H9 (cell line): ENCODE data around the gene KRT28. TPM values are rescaled to one million over a fixed set of nuclear protein-coding genes. Genes with fewer than 3 reads are reported as not detected.

Experiments
- DNase-seq: peaks from one replicate; pipeline ENCODE4 v3.0.0-alpha.2; 2017
- H2AFZ ChIP-seq: one replicate; pipeline ENCODE4 v1.6.1; 2013; ENCODE audit warnings: mild to moderate bottlenecking, low read length, control low read depth, moderate library complexity
- H2AK5ac ChIP-seq: 2 replicates; pipeline ENCODE4 v1.6.1; 2013; ENCODE audit warnings: low read length, control low read depth, mixed read lengths; ENCODE audit not compliant: insufficient read length
- H2BK120ac ChIP-seq: one replicate; pipeline ENCODE4 v1.6.1; 2013; ENCODE audit warnings: low read depth, mild to moderate bottlenecking, low read length, control low read depth, inconsistent platforms; ENCODE audit not compliant: poor library complexity, severe bottlenecking
- H2BK12ac ChIP-seq: 2 replicates; pipeline ENCODE4 v1.6.1; 2013; ENCODE audit warnings: low read length, control low read depth, mixed read lengths, low read depth; ENCODE audit not compliant: insufficient read length
- H2BK15ac ChIP-seq: 2 replicates; pipeline ENCODE4 v1.6.1; 2013; ENCODE audit warnings: low read depth, low read length, control low read depth
- H2BK20ac ChIP-seq: one replicate; pipeline ENCODE4 v1.6.1; 2013; ENCODE audit warnings: low read depth, mild to moderate bottlenecking, low read length, control low read depth, inconsistent platforms; ENCODE audit not compliant: poor library complexity, severe bottlenecking
- H2BK5ac ChIP-seq: 2 replicates; pipeline ENCODE4 v1.6.1; 2013; ENCODE audit warnings: low read length, control low read depth, mixed read lengths; ENCODE audit not compliant: insufficient read length
- H3K14ac ChIP-seq: 2 replicates; pipeline ENCODE4 v1.6.1; 2013; ENCODE audit warnings: low read length, control low read depth; ENCODE audit not compliant: insufficient read depth
- H3K18ac ChIP-seq: 2 replicates; pipeline ENCODE4 v1.6.1; 2013; ENCODE audit warnings: low read depth, mild to moderate bottlenecking, mixed read lengths, low read length, control low read depth; ENCODE audit not compliant: insufficient read length
- H3K23ac ChIP-seq: 2 replicates; pipeline ENCODE4 v1.6.1; 2013; ENCODE audit warnings: low read length, control low read depth, mixed read lengths, low read depth; ENCODE audit not compliant: insufficient read length
- H3K23me2 ChIP-seq: 2 replicates; pipeline ENCODE4 v1.6.1; 2013; ENCODE audit warnings: low read depth, mild to moderate bottlenecking, mixed read lengths, low read length, control low read depth; ENCODE audit not compliant: insufficient read length, poor library complexity, severe bottlenecking
- H3K27ac ChIP-seq: 2 replicates; pipeline ENCODE4 v1.5.1; 2013; ENCODE audit warnings: low read length, control low read depth, mixed read lengths, low read depth; ENCODE audit not compliant: insufficient read length
- H3K27me3 ChIP-seq: 2 replicates; pipeline ENCODE4 v1.6.1; 2013; ENCODE audit warnings: low read length, control low read depth, inconsistent platforms; ENCODE audit not compliant: insufficient read depth
- H3K4ac ChIP-seq: 2 replicates; pipeline ENCODE4 v1.6.1; 2013; ENCODE audit warnings: low read depth, mild to moderate bottlenecking, control low read depth, inconsistent platforms, low read length, moderate library complexity
- H3K4me1 ChIP-seq: 2 replicates; pipeline ENCODE4 v1.6.1; 2013; ENCODE audit warnings: low read length, control low read depth, inconsistent platforms; ENCODE audit not compliant: insufficient read depth
- H3K4me2 ChIP-seq: 2 replicates; pipeline ENCODE4 v1.6.1; 2013; ENCODE audit warnings: low read length, control low read depth, mixed read lengths; ENCODE audit not compliant: insufficient read length, insufficient read depth
- H3K56ac ChIP-seq: 2 replicates; pipeline ENCODE4 v1.6.1; 2013; ENCODE audit warnings: low read depth, mild to moderate bottlenecking, mixed read lengths, low read length, control low read depth; ENCODE audit not compliant: insufficient read length
- H3K79me1 ChIP-seq: 2 replicates; pipeline ENCODE4 v1.6.1; 2013; ENCODE audit warnings: low read depth, mild to moderate bottlenecking, moderate library complexity, low read length, control low read depth, inconsistent platforms; ENCODE audit not compliant: insufficient read depth, poor library complexity, severe bottlenecking
- H3K79me2 ChIP-seq: 2 replicates; pipeline ENCODE4 v1.6.1; 2013; ENCODE audit warnings: low read length, control low read depth, inconsistent platforms; ENCODE audit not compliant: insufficient read depth
- H3K9ac ChIP-seq: 2 replicates; pipeline ENCODE4 v1.6.1; 2013; ENCODE audit warnings: low read length, control low read depth, mixed read lengths; ENCODE audit not compliant: insufficient read length; ENCODE audit errors: extremely low read depth
- H3K9me3 ChIP-seq: one replicate; pipeline ENCODE4 v1.6.1; 2013; ENCODE audit warnings: low read depth, low read length, inconsistent platforms; ENCODE audit not compliant: control insufficient read depth
- H3T11ph ChIP-seq: one replicate; pipeline ENCODE4 v1.6.1; 2013; ENCODE audit warnings: mild to moderate bottlenecking, low read length, control low read depth, inconsistent platforms
- H4K20me1 ChIP-seq: one replicate; pipeline ENCODE4 v1.6.1; 2013; ENCODE audit not compliant: control insufficient read depth, insufficient read length, insufficient read depth
- H4K5ac ChIP-seq: 2 replicates; pipeline ENCODE4 v1.6.1; 2013; ENCODE audit warnings: low read depth, mild to moderate bottlenecking, mixed read lengths, low read length, control low read depth; ENCODE audit not compliant: insufficient read length
- H4K8ac ChIP-seq: replicated peaks from 2 replicates; pipeline ENCODE4 v1.6.1; 2013; ENCODE audit warnings: low read length, control low read depth, mixed read lengths, low read depth; ENCODE audit not compliant: insufficient read length
- H4K91ac ChIP-seq: 2 replicates; pipeline ENCODE4 v1.6.1; 2013; ENCODE audit warnings: low read depth, mild to moderate bottlenecking, moderate library complexity, mixed read lengths, low read length, control low read depth; ENCODE audit not compliant: insufficient read length
- H3K27ac Mint-ChIP-seq, 3 experiments: 2 replicates in 2 of 3; 3 replicates in 1 of 3; pipeline ENCODE4 v1.8.0; 2020 to 2021; ENCODE audit warnings: mixed read lengths in 3 of 3, mild to moderate bottlenecking in 1 of 3, moderate library complexity in 1 of 3
- H3K27me3 Mint-ChIP-seq: 2 replicates; pipeline ENCODE4 v1.8.0; 2021; ENCODE audit warnings: low read depth, mild to moderate bottlenecking, moderate library complexity, mixed read lengths
- H3K36me3 Mint-ChIP-seq, 3 experiments: 2 replicates in 2 of 3; 3 replicates in 1 of 3; pipeline ENCODE4 v1.8.0; 2020 to 2021; ENCODE audit warnings: low read depth in 3 of 3, mixed read lengths in 3 of 3; ENCODE audit not compliant: insufficient read depth in 1 of 3
- H3K4me1 Mint-ChIP-seq, 2 experiments: 2 replicates each; pipeline ENCODE4 v1.8.0; 2020; ENCODE audit warnings: mixed read lengths in 2 of 2
- H3K4me3 Mint-ChIP-seq, 2 experiments: 2 replicates in 1 of 2; 3 replicates in 1 of 2; pipeline ENCODE4 v1.8.0; 2020 to 2021; ENCODE audit warnings: mild to moderate bottlenecking in 2 of 2, mixed read lengths in 2 of 2, moderate library complexity in 1 of 2
- H3K9me3 Mint-ChIP-seq, 2 experiments: 2 replicates in 1 of 2; 3 replicates in 1 of 2; pipeline ENCODE4 v1.8.0; 2020; ENCODE audit warnings: mild to moderate bottlenecking in 2 of 2, mixed read lengths in 2 of 2, moderate library complexity in 1 of 2
- CTCF ChIP-seq: fragments of 200-600 bp; sonication (generic); conservative IDR thresholded peaks from 3 replicates; pipeline ENCODE4 v1.8.0; 2021; ENCODE audit warnings: antibody characterized with exemption, mild to moderate bottlenecking
- WGBS: extraction: QIAGEN DNeasy Blood & Tissue Kit; methylation state at CpG from one replicate; pipeline ENCODE4 v1.1.7; 2013; ENCODE audit warnings: missing lambda C conversion rate, low lambda C conversion rate, mixed read lengths; ENCODE audit not compliant: insufficient read length; ENCODE audit errors: extremely low coverage; 5-methylcytosine and 5-hydroxymethylcytosine counted together
- total RNA-seq: library from RNA; stranded (reverse); gene quantifications from 2 replicates; pipeline ENCODE4 v1.2.1, GENCODE V29; 2021

Gene KRT28
- total RNA-seq, 1 experiment from 2014 or later: not detected

GRCh38 chr17:40763752-40764151 lies 36.0 kb downstream of the KRT28 start:
- Histone ChIP-seq H4K91ac (no peak overlapping the region), H3K4me1 (no peaks in the 10 kb centered on the region), H2BK15ac (no peak overlapping the region), H3K27me3 (no peaks in the 10 kb centered on the region; the same call in 1 of the 2 replicates), H4K8ac (no peak overlapping the region), H2BK20ac (no peak overlapping the region), H3K4me2 (no peak overlapping the region), H3K18ac (no peak overlapping the region), H3K4ac (no peak overlapping the region), H3T11ph (no peak overlapping the region), H3K23ac (no peak overlapping the region), H3K23me2 (no peaks in the 10 kb centered on the region), H3K9me3 (peaks cover 4% of the 10 kb centered on the region), H2BK5ac (no peak overlapping the region), H3K56ac (no peak overlapping the region), H2AFZ (no peak overlapping the region), H3K79me1 (no peaks in the 10 kb centered on the region), H2BK120ac (no peak overlapping the region), H3K27ac (no peak overlapping the region), H3K14ac (no peak overlapping the region), H4K20me1 (no peaks in the 10 kb centered on the region), H4K5ac (no peak overlapping the region), H2AK5ac (no peak overlapping the region), H2BK12ac (no peak overlapping the region), H3K9ac (no peak overlapping the region), H3K79me2 (no peaks in the 10 kb centered on the region)
- Mint-ChIP-seq H3K9me3 (peaks cover 36 to 40% of the 10 kb centered on the region in 2 experiments), H3K4me3 (no peak overlapping the region), H3K4me1 (no peaks in the 10 kb centered on the region), H3K27ac (no peak overlapping the region), H3K27me3 (peaks cover 19% of the 10 kb centered on the region), H3K36me3 (peaks cover 3 to 6% (median 5%) of the 10 kb centered on the region in 3 experiments; a peak in 4 of 7 replicates)
- WGBS: no CpG with 5 or more reads among the region's 1 CpG
- no peak for DNase-seq
- no peak for TF ChIP-seq CTCF
